ENCODE measurements around the gene WDR17.
"Not testable (repeated sequence)": the region's sequence is repeated elsewhere in the genome, so short reads cannot be mapped to it uniquely, and the experiment has no call there.

The WDR17 gene

GRCh38 chr4:176189891-176190795 lies 124.5 kb downstream of the WDR17 start:
- in situ Hi-C loops (cut with MboI; ENCODE audit: low sequenced_read_pairs): no loop called here

- in situ Hi-C loops (cut with MboI; ENCODE audit: low sequenced_read_pairs): no loop called here
Observed at GRCh38 chr4:176191974-176192373, 126.3 kb downstream of the WDR17 start.

GRCh38 chr4:176193126-176193525 lies 127.5 kb downstream of the WDR17 start:
- in situ Hi-C loops (cut with MboI; ENCODE audit: low sequenced_read_pairs): no loop called here

- in situ Hi-C loops (cut with MboI; ENCODE audit: low sequenced_read_pairs): no loop called here
Observed at GRCh38 chr4:176193938-176194337, 128.3 kb downstream of the WDR17 start.

- in situ Hi-C loops (cut with MboI; ENCODE audit: low sequenced_read_pairs): no loop called here
Observed at GRCh38 chr4:176195184-176195978, 129.7 kb downstream of the WDR17 start, which contains the start of gene SPATA4. Gene SPATA4, minus strand, starts transcription at chr4:176195585. Its CDS starts 23 bp downstream, at chr4:176195562.

- in situ Hi-C loops (cut with MboI; ENCODE audit: low sequenced_read_pairs): no loop called here
Observed at GRCh38 chr4:176198316-176198903, 132.8 kb downstream of the WDR17 start.

- in situ Hi-C loops (cut with MboI; ENCODE audit: low sequenced_read_pairs): no loop called here
Observed at GRCh38 chr4:176205299-176205698, 139.7 kb downstream of the WDR17 start.

GRCh38 chr4:176207839-176208238 lies 142.2 kb downstream of the WDR17 start:
- in situ Hi-C loops (cut with MboI; ENCODE audit: low sequenced_read_pairs): no loop called here

- in situ Hi-C loops (cut with MboI; ENCODE audit: low sequenced_read_pairs): no loop called here
Observed at GRCh38 chr4:176209535-176209934, 143.9 kb downstream of the WDR17 start.

GRCh38 chr4:176210101-176210500 lies 144.5 kb downstream of the WDR17 start:
- in situ Hi-C loops (cut with MboI; ENCODE audit: low sequenced_read_pairs): no loop called here

- in situ Hi-C loops (cut with MboI; ENCODE audit: low sequenced_read_pairs): no loop called here
Observed at GRCh38 chr4:176210579-176211296, 145.1 kb downstream of the WDR17 start.

- in situ Hi-C loops (cut with MboI; ENCODE audit: low sequenced_read_pairs): not testable (repeated sequence)
Observed at GRCh38 chr4:176212351-176212750, 146.7 kb downstream of the WDR17 start.

GRCh38 chr4:176217510-176217909 lies 151.9 kb downstream of the WDR17 start:
- in situ Hi-C loops (cut with MboI; ENCODE audit: low sequenced_read_pairs): no loop called here

- in situ Hi-C loops (cut with MboI; ENCODE audit: low sequenced_read_pairs): no loop called here
Observed at GRCh38 chr4:176222149-176222548, 156.5 kb downstream of the WDR17 start.

- in situ Hi-C loops (cut with MboI; ENCODE audit: low sequenced_read_pairs): no loop called here
Observed at GRCh38 chr4:176223561-176223960, 157.9 kb downstream of the WDR17 start.

GRCh38 chr4:176226736-176227135 lies 161.1 kb downstream of the WDR17 start:
- in situ Hi-C loops (cut with MboI; ENCODE audit: low sequenced_read_pairs): no loop called here

- in situ Hi-C loops (cut with MboI; ENCODE audit: low sequenced_read_pairs): no loop called here
Observed at GRCh38 chr4:176229645-176230044, 164.0 kb downstream of the WDR17 start.
